ENCODE data around the gene RSRC1.

Gene RSRC1

DNA sequence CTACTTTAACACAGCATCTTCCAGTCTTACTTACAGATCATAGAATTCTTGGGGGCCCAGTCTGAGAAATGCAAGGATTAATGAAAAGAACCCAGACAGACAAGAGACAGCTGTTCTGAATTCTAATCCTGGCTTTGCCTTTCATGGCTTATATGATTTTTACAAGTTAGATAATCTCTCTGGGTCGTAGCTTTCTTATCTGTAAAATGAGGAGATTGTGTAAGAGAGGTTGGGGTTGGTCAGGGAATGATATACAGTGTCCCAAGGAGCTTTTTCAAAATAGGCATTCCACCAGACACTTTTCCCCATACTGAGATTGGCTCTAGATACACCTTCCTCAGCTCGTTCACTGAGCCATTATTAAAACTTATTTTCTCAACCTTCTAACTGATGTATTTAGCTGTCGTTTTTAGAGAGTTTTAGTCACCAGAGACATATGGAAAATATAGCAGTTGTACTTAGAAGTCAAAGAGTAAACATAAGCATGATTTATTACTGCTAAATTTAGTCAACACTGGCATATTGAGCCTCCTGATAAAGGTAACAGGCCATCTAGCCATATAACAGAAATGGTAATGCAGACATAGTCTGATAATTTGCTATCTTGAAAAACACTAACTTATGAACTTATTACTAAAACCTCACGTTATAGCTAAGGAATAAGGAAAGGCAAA is 298.1 kb downstream of the RSRC1 start:
- DNase-seq = no peak

GRCh38 chr3:158408518-158408897 is 298.6 kb downstream of the RSRC1 start:
- peak; percentile 9 for DNase-seq

DNA sequence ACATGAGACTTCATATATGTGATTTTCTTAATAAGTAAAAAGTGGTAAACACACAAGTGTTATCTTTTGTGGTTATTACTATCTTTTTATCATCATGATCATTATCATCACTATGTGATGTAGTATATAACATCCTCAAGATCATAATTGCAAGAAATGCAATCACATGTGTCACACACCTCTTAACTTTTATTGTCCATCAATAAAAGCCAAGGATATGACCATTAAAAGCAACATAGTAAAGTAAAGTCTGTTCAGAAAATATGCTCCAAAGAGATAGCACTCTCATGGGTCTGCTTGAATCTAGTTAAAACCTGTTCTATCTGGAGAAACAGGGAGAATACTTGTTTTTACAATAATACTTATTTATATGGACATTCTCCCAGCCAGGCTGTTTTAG is 308.1 kb downstream of the RSRC1 start:
- no peak for DNase-seq

DNA sequence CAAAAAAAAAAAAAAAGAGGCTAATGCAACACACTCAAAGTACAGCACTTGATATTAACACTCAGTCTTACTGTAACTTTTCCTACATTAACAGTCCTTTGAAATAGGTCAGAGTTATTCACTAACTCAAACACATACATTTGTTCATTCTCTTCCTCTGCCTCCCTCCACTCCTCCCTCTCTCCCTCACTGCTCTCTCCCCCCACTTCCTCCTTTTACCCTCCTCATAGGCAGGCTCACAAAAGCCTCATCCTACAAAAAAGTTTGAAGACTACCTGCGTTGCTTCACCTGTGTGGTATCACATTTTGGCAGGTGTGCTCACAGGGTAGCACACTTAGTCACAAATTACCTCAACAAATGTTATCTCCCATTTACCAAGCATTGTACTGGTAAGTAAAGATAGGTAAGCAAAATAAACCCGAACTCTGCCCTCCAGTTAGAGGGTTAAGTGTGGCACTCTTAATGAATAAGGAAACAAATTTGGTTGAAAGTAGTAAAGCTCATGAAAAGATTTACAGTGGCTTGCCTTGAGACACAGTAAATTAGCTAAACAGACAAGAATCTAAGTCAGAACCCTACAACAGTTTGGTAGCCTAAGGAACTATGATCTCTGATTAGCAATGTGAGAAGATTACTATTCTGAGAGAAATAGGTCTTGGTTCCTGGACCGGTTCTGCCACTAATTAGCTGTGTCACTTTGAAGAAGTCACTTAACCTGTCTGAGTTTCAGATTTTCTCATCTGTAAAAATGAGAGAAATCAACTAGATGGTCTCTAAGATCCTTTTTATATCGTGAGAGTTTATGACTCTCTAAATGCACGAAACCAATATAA is 310.1 kb downstream of the RSRC1 start:
- DNase-seq = no peak

DNA sequence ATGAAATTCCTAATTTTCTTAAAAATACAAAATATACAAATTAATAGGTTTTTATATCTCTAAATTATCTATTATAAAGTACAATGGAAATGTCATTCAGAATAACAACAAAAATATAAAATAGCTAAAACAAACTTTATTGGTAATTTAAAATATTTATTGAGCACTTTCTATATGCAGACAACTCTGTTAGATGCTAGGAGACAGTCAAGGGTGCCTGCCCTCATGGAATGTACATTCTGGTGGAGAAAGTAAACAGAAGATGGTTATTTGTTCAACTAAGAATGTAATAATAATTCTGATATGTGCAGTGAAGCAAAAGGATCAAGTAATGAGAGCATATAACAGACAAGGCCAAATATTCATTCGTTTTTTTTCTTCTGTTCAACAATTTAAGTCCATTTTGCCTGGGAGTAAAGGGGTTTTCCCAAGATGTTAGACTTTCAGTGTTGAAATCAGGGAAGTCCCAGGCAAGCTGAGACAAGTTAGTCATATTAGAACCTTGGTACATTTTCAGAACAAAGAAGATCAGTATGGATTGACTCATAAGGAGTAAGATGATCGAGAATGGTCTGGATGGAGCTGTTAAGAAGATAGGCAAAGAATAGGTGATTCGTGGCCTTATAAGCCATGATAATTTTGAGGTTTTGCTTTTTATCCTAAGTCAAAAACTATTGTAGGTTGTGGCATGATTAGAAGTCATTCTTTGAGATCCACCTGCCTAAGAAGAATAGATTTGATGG is 310.9 kb downstream of the RSRC1 start:
- peak; percentile 7 for DNase-seq

- DNase-seq = no peak
Observed at GRCh38 chr3:158430448-158430847, 320.6 kb downstream of the RSRC1 start.

- peak; percentile 39 for DNase-seq
Observed at GRCh38 chr3:158430968-158431367, 321.1 kb downstream of the RSRC1 start.

DNA sequence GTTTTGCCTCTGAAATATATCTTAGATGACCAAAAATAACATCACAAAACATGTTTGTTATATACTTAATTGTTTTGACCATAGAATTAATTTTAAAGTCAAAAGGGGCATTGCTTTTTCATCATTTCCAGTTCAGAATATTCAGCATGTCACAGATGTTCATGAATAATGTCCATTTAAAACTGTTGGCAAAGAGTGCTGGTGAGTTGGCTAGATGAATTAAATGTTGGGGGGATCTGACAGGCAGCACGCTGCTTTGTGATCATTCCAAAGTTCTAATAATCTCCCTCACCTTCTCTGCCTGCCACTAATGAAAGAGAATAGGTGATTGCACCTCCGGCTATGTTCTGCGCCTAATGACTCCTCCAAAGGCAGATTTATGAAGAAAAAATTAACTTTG is 321.9 kb downstream of the RSRC1 start:
- no peak for DNase-seq

- DNase-seq = peak; percentile 72
Observed at GRCh38 chr3:158434412-158435038, 324.6 kb downstream of the RSRC1 start.

- no peak for DNase-seq
Observed at GRCh38 chr3:158443632-158444031, 333.7 kb downstream of the RSRC1 start.

GRCh38 chr3:158447408-158447807 is 337.5 kb downstream of the RSRC1 start:
- no peak for DNase-seq

GRCh38 chr3:158451405-158452055 is 341.6 kb downstream of the RSRC1 start:
- no peak for DNase-seq

GRCh38 chr3:158452334-158452733 is 342.4 kb downstream of the RSRC1 start:
- peak; percentile 8 for DNase-seq

DNA sequence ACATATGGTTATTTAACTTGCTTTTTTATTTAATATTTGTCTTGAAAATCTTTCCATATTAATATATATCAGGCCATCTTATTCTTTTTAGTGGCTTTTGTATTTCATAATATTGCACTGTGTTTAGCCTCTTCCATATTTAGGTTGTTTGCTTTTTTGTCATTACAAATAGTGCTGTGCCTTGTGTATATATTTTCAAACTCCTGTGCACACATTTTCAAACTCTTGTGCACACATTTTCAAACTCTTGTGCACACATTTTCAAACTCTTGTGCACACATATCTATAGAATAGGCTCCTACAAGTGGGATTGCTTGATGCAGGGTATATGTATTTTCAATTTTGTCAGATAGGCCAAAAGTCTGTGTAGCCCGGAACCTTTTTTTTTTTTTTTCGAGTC is 343.1 kb downstream of the RSRC1 start:
- no peak for DNase-seq

- no peak for DNase-seq
Observed at GRCh38 chr3:158453865-158454264, 344.0 kb downstream of the RSRC1 start.

- no peak for DNase-seq
Observed at GRCh38 chr3:158455406-158455805, 345.5 kb downstream of the RSRC1 start.

GRCh38 chr3:158456114-158456513 is 346.2 kb downstream of the RSRC1 start:
- DNase-seq = no peak

DNA sequence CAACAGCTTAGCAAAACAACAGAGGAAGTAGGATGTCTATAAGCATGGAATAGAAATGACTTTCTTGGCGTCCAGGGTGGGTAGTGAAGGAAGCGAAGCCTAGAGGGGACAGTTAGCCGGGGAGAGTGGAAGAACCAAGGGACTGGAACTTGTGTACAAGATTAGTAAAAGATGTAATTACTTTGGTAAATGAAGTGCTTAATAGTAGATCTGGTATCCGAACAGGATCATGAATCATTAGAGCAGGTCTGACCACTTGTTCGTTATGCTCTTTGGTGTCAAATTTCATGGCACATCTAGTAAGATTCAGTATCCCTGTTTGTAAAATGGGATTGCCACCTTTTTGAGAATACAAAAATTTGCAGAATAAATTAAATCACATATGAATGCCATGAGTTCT is 348.6 kb downstream of the RSRC1 start:
- no peak for DNase-seq

DNA sequence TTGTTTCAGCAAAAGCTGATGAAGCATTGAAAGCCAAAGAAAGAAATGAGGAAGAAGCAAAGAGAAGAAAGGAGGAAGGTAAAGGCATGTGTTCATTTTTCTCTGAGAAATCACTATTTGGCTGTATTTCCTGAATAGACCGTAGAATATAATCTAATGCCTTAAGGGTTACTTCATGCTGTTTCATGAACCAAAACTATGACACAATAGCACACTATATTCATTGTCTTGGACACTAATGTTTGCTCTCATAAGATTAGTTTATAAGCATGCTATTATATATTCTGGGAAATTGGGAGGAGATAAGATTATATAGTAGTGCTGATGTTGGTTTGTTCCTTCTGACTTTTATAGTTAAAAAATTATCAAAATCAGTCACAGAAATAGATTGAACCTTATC is 351.0 kb downstream of the RSRC1 start:
- DNase-seq = no peak

DNA sequence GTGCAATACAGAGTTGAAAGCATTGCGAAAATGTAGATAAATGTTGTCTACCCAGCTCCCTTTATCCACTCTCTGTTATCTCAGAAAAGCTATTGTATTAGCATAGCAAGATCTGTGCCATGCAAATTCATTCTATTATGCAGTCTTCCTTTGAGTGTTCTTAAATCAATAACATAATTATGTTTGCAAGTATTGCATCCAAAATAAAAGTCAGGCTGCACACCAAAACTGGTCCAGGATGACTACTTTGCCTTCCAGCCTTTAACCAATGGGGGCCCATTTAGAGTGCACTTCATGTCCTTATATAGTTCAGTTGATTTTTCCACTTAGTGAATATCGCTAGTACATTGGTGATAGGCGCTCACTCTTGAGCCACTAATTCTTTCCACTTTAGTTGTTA is 353.7 kb downstream of the RSRC1 start:
- DNase-seq = no peak

DNA sequence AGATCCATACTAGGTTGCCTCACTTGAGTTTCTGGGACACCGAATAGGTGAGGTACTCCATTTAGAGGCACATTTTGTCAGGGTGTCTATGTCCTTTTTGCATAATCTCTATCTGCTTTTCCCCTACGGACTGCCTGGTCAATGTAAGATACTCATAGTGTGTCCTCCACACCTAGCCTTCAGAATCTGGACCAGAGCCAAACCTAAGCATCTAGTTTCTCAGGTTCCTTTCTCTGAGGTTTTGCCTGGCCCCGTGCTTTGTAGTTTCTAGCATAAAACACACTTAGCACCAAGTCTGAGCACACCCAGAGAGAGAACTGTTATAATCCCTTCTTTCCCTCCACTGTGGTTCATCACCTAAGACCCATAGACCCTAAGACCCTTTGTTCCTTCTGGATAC is 355.2 kb downstream of the RSRC1 start:
- DNase-seq = no peak

- peak; percentile 40 for DNase-seq
Observed at GRCh38 chr3:158470944-158471638, 361.2 kb downstream of the RSRC1 start.

Measured in fibroblast of skin of back (primary cell).